Mononuclear cell (primary cell): ENCODE data around the gene MACC1. TPM values are rescaled to one million over a fixed set of nuclear protein-coding genes. Genes with fewer than 3 reads are reported as not detected.

Experiments
- H3K27me3 ChIP-seq: 2 replicates; pipeline ENCODE4 v1.6.0; 2011; ENCODE audit warnings: low read length, control low read depth; ENCODE audit not compliant: insufficient read depth
- H3K4me1 ChIP-seq: 2 replicates; pipeline ENCODE4 v1.5.1; 2011; ENCODE audit warnings: mild to moderate bottlenecking, low read length, control low read depth; ENCODE audit not compliant: insufficient read depth
- H3K4me3 ChIP-seq: 2 replicates; pipeline ENCODE4 v1.5.1; 2011; ENCODE audit warnings: mild to moderate bottlenecking, low read length, moderate library complexity
- H3K9me3 ChIP-seq: 2 replicates; pipeline ENCODE4 v1.5.1; 2011; ENCODE audit warnings: low read depth, mild to moderate bottlenecking, control low read depth, low read length
- total RNA-seq: library from RNA; depleted of rRNA; stranded (reverse); fragments of >200 nt; gene quantifications from one replicate; pipeline ENCODE4 v1.2.3, GENCODE V29; 2012

MACC1 gene, protein sequence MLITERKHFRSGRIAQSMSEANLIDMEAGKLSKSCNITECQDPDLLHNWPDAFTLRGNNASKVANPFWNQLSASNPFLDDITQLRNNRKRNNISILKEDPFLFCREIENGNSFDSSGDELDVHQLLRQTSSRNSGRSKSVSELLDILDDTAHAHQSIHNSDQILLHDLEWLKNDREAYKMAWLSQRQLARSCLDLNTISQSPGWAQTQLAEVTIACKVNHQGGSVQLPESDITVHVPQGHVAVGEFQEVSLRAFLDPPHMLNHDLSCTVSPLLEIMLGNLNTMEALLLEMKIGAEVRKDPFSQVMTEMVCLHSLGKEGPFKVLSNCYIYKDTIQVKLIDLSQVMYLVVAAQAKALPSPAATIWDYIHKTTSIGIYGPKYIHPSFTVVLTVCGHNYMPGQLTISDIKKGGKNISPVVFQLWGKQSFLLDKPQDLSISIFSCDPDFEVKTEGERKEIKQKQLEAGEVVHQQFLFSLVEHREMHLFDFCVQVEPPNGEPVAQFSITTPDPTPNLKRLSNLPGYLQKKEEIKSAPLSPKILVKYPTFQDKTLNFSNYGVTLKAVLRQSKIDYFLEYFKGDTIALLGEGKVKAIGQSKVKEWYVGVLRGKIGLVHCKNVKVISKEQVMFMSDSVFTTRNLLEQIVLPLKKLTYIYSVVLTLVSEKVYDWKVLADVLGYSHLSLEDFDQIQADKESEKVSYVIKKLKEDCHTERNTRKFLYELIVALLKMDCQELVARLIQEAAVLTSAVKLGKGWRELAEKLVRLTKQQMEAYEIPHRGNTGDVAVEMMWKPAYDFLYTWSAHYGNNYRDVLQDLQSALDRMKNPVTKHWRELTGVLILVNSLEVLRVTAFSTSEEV
- total RNA-seq, result 1.0 TPM

DNA sequence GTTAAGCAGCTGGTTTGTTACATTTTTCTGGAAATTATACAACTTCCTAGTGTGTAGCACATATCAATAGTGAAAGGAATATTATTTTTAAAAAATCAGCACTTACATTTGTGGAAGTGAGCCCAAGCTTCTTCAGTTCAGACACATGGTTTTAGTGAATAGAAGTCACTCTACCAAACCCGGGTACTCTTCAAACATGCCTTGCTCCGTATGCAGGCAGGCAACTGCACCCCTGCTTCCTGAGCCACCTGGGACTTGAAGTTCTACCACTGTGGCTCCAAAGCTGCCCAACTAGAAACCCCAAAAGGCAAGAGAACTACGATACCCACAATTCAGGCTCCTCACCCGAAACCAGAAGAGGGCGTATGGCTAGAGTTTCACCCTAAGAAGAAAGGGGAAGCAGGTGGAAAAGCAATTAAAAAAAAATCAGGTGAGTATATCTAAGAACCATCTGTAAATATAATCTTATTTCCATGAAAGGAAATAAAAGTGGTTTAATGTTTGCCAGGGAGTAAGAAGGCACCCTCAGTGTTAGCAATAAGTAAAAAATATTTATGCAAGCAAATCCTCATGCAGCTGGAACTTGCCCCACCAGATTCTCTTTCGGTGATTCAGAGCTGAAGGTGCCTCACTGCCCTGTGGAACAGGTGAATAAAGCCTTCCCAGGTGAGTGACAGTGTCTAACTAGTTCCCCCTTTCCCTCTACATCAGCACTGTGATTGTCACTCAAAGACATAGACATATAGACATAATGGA is at the start of gene MACC1:
Gene MACC1, minus strand, starts transcription at position 192 of the 756 bp plus-strand sequence. CDS start 55,522 bp downstream, outside the sequence.
- Histone ChIP-seq H3K9me3 (no peaks in the 10 kb centered on the region), H3K27me3 (no peaks in the 10 kb centered on the region), H3K4me1 (peaks cover 36% of the 10 kb centered on the region), H3K4me3 (no peak within 1 kb of the TSS)

DNA sequence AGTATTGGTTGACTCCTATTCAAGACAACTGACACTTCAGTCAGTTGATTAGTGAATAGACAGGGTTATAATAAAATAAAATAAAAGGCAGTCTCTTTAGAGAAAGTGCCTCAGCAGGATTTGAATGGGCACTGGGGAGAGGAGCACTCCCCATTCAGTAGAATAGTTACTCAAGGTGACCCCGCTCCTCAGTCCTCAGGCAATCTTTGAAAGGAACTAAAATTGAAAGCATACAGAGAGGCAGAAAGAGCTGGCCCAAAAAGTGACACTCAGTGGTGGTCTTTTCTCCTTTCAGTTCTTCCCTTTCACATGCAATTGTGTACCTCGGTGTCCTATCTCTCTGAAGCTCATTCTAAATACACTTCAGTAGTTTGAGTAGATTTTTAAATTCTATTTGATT is 47.4 kb upstream of the MACC1 start:
- Histone ChIP-seq H3K4me3 (no peak overlapping the region), H3K27me3 (no peaks in the 10 kb centered on the region), H3K4me1 (no peaks in the 10 kb centered on the region), H3K9me3 (no peaks in the 10 kb centered on the region)

DNA sequence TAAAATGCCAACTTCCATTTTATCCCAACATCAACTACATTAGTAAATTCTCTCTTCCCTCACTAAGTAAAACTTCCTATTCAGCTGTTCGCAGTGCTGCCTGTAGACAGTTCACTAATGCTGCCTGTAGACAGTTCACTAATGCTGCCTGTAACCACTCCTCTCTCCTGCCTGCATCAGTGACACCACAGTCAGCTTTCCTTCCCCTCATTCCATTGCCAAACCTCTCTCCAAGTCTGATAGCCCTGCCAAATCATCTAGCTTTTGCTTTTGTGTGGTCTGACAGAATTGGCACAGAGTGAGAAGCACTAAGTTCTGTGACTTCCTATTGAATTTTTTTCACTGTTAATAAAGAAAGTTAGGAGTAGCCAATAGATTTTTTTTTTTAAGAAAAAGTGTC is 43.0 kb upstream of the MACC1 start:
- no peaks in the 10 kb centered on the region for H3K4me1 ChIP-seq
- no peaks in the 10 kb centered on the region for H3K9me3 ChIP-seq
- H3K4me3 ChIP-seq, result no peak overlapping the region
- H3K27me3 ChIP-seq, result no peaks in the 10 kb centered on the region

DNA sequence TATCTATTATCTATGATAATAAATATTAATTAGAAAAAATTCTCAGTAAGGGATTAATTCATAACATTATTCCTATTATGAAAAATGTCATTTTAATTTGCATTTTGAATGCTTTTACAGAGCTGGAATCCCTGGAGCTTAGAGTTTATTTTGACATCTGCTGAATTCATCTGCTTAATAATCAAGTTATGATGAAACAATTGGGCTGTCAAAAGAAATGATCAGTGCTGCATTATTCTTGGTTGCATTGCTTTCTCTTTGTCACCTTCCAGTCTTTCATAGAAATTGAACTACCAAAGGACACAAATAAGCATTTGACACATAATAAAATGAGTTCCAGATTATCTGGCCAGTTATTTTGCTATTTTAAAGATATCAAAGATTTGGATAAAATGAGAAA is 40.0 kb upstream of the MACC1 start:
- Histone ChIP-seq H3K27me3 (no peaks in the 10 kb centered on the region), H3K4me3 (no peak overlapping the region), H3K4me1 (no peaks in the 10 kb centered on the region), H3K9me3 (no peaks in the 10 kb centered on the region)

DNA sequence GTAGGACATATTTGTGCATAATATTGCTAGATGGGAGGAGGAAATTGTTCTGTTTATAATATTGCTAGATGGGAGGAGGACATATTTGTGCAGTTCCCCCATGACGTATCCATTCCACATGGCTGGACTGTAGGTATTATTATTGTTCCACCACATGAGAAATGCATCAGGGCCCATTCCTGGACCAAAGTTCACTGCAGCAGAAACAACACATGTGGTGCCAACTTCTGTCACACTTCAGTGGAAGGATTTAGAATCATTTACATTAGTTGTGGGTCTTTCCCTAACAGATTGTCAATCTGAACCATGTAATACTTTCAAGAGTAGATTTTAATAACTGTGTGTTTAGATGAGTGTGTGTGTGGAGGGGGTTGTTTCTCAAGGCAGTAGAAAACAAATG is 32.7 kb upstream of the MACC1 start:
- H3K4me3 ChIP-seq, result no peak overlapping the region
- H3K9me3 ChIP-seq, result no peaks in the 10 kb centered on the region
- no peaks in the 10 kb centered on the region for H3K4me1 ChIP-seq
- H3K27me3 ChIP-seq, result no peaks in the 10 kb centered on the region

DNA sequence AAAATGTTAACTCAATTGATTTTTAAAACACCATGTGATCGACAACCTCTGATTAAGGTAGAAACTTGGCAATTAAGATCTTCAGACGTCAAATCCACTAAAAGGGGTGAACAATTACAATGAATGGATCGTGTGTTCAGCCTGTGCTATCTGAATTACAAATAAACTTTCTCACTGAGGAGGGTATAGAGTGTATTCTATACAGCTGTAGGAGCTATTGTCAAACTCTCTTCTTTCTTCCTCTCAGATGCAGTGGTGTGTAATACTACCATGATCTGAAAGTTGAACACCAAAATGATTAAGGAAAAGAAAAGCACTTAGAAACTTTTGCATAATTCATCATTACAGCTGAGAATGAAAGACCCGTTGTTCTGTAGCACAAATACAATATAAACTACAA is 32.2 kb upstream of the MACC1 start:
- Histone ChIP-seq H3K27me3 (no peaks in the 10 kb centered on the region), H3K4me1 (no peaks in the 10 kb centered on the region), H3K9me3 (no peaks in the 10 kb centered on the region), H3K4me3 (no peak overlapping the region)

DNA sequence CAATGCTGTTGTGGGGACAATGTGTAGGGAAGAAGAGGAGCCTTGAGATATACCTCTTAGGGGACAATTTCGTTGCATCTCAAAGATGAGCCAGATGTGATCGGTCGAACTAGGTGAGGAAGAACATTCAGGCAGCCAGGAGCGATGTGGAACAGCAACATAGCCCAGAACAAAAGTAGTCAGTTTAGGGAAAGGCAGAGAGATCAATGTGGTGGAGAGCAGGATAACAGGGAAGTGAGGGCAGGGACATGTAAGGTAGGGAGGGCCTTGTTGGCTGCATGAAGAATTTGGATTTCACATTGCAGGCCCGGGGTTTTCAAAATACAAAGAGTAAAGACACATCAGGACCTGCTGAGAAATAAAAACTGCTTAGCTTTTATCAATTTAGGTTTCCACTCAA is 29.1 kb upstream of the MACC1 start:
- H3K4me3 ChIP-seq, result no peak overlapping the region
- H3K9me3 ChIP-seq, result no peaks in the 10 kb centered on the region
- H3K27me3 ChIP-seq, result no peaks in the 10 kb centered on the region
- H3K4me1 ChIP-seq, result no peaks in the 10 kb centered on the region

DNA sequence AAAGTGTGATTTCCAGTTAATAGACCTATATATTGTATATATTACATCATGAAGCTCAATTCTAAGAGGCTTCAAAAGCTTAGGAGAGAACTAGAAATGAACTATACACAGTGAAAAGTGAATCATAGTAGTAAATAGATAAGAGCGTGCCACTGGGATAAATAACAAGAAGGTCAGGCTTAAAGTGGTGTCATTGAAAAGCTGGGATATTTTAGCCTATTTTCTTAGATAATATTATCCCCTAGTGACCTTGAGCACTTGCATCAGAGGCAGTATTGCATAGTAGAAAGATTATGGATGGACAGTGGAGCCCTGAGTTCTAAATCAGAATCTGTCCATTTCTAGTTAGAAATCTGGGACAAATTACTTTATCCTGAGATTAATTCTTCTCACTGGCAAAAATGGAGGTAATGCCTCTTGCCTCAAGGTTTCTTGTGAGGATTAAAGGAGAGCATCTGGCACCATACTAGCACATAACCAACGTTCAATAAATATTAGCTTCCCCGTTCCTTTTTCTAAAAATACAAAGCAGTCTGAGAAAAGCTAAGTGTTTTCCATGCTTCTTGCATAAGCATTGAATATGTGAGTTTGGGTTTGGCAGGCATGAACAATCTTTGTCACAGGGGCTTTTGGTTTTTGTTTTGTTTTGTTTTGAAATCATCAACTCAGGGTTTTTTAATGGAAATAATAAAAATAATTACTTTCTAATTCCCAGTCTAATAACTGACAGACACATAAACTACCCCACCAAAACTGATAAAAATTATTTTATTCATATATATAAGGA is 27.3 kb upstream of the MACC1 start:
- no peak overlapping the region for H3K4me3 ChIP-seq
- H3K4me1 ChIP-seq, result no peaks in the 10 kb centered on the region
- H3K9me3 ChIP-seq, result no peaks in the 10 kb centered on the region
- H3K27me3 ChIP-seq, result no peaks in the 10 kb centered on the region

DNA sequence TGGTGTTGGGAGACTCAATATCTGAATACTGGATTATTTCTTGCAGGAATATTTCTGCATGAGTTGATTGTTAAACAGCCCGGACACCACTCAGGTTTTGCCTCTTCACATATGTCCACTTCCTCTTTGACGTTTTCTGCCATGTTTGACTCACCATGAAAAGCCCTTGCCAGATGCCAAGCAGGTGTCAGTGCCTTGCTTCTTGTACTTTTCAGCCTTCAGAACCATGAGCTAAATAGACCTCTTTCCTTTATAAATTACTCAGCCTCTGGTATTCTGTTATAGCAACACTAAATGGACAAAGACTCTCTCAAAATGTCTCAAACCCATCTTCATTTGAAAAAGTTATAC is 24.7 kb upstream of the MACC1 start:
- Histone ChIP-seq H3K9me3 (no peaks in the 10 kb centered on the region), H3K27me3 (no peaks in the 10 kb centered on the region), H3K4me3 (no peak overlapping the region), H3K4me1 (peaks cover 5% of the 10 kb centered on the region)

DNA sequence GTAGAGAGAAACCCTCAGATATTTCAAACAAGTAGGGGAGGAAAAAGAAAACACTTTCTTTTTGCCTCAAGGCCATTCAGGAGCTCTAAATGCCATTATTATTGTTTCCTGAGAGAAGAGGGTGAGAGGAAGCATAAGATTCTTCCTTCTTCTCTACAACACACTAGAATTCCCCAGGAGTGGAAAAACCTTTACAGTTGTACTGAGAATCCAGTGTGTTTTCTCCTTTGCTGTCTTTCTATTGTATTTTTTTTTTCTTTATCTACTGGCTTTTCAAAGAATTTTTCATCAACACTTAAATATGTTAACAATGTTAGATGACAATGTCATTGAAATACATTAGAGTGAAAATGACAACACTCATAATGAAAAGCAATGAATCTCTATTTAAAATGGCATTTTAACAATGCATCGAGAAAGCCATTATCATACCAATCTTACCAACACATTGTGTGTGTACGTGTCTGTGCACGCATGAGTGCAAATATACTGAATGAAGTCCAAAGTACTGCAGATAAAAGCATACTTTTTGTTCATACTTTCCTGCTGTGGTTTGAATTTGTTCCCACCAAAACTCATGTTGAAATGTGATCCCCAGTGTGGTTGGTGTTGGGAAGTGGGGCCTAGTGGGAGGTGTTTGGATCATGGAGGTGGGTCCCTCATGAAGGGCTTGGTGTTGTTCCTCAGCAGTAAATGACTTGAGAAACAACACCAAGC is 24.2 kb upstream of the MACC1 start:
- no peak overlapping the region for H3K4me3 ChIP-seq
- H3K4me1 ChIP-seq, result peaks cover 5% of the 10 kb centered on the region
- H3K27me3 ChIP-seq, result no peaks in the 10 kb centered on the region
- no peaks in the 10 kb centered on the region for H3K9me3 ChIP-seq

DNA sequence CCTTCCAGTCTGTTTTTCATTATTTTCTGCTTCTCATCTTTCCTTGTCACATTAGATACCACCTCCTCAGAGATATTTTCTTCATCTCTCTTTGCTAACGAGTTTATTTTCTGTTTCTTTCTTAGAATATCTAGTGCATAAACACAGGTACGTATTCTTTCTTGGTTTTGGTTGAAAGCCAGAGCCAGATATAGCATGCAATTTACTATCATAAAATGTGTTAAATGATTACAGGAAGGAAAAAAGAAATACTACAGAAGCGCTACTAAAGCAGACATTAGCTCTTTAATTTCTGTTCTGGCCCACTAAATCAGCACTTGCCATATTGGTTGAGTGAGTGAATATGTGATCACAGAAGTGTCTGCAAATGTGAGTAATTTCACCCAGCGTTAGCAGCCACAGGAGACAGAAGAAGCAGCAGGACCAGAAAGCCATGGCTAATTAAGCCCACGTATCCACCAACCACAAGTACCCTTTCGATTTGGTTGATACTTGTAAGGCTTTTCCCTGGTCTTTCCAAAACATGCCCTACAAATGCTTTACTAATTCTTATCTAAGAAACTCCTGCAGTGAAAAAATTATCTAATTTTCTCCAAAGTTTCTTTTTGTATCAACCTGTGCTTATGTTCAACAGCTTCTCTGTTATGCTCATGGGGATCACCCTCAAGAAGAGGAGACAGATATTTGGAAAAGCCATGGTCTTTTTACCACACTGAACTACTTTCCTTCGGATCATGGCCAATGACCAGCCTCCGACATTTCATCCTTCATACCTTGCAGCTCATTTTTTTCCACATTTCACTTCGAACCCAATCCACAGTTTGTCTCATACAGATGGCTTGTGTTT is 23.1 kb upstream of the MACC1 start:
- Histone ChIP-seq H3K27me3 (no peaks in the 10 kb centered on the region), H3K4me1 (peaks cover 5% of the 10 kb centered on the region), H3K4me3 (no peak overlapping the region), H3K9me3 (no peaks in the 10 kb centered on the region)

DNA sequence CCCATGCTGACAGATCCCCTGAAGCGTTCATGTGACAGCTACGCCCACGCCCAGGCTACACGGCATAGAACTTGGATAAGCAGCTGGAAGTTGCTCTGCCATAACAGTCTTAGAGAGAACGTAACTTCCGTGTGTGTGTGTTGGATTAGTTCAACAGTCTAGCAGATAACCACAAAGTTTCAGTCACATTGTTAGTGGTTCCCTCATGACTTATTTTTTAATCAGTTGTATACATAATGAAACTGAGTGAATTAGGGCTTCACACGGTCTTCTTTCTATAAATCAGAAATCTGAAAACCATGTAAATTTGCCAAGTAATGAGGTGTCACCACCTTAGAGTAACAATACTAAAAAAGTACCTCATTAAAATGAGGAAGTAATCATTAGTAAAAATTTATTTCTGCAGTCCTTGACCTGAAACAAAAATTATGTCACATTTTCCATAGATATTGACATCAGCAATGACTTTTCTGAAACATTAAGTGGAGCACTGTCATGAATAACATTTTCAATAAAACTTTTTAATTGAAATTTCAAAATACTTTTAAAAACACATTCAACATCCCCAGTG is 21.7 kb upstream of the MACC1 start:
- H3K4me1 ChIP-seq, result peaks cover 5% of the 10 kb centered on the region
- no peaks in the 10 kb centered on the region for H3K27me3 ChIP-seq
- no peaks in the 10 kb centered on the region for H3K9me3 ChIP-seq
- H3K4me3 ChIP-seq, result no peak overlapping the region

DNA sequence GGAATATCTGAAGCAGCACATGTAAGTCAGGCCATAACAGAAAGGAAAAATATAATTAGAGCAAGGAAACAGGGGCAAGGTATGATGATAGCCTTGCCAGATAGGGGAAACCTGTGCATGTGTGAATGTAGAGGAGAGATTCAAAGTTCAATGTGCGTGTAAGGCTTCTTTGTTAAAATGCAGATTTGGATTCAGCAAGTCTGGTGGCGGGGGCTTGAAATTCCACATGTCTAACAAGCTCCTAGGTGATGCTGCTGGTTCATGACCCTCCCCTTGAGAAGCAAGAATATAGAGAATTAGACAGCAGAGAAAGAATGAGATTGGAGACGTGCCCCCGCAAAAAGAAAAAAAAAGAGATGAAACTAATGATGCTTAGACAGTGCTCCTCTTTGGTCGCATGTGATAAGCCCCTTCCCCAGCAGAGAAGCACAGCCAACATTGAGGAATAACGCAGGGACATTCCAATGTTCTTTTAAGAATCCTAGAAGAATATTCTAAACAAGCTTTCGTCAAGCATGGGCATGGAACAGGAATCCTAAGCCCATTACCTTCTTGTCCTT is 21.1 kb upstream of the MACC1 start:
- Histone ChIP-seq H3K27me3 (no peaks in the 10 kb centered on the region), H3K4me1 (peaks cover 5% of the 10 kb centered on the region), H3K4me3 (no peak overlapping the region), H3K9me3 (no peaks in the 10 kb centered on the region)
